ENCODE results near the gene RORC.
"Not testable (repeated sequence)": the region's sequence is repeated elsewhere in the genome, so short reads cannot be mapped to it uniquely, and the experiment has no call there.

The RORC gene

DNA sequence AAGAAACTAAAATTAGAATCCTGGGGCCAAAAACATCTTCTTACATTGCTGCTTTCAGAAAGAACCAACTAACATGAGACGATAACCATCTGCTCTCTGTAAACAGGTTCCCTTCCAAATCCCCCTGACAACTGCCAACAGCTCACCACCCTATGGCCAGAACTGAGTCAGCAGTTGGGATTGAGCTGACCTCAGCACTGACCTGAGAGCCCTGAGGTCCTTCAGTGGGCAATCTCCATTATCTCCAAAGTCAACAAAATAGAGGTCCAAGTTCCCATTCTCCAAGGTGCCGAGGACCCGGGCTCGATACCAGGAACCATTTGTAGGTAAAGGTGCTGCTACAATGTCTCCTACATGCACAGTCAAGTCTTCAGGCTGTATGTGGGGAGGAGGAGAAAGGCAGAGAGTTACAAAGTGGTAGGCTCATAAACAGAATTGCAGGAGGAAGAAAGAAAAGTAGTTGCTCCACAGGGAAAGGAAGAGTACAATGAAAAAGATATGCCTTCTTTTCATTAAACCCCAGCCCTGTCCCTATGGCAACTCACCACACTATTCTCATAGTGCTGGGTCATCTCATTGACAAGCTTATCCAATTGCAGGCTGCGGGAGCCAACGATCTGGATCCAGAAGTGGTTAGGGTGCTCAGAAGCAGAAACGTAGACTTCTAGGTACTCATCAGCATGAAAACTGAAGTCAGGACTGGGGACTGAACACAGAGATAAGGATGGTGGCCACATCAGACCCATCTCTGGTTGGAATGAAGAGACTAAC lies 55.5 kb downstream of the RORC start:
- DNase-seq (ENCODE audit: low read depth in 4 of 4, low spot score in 1 of 4), result no peak

DNA sequence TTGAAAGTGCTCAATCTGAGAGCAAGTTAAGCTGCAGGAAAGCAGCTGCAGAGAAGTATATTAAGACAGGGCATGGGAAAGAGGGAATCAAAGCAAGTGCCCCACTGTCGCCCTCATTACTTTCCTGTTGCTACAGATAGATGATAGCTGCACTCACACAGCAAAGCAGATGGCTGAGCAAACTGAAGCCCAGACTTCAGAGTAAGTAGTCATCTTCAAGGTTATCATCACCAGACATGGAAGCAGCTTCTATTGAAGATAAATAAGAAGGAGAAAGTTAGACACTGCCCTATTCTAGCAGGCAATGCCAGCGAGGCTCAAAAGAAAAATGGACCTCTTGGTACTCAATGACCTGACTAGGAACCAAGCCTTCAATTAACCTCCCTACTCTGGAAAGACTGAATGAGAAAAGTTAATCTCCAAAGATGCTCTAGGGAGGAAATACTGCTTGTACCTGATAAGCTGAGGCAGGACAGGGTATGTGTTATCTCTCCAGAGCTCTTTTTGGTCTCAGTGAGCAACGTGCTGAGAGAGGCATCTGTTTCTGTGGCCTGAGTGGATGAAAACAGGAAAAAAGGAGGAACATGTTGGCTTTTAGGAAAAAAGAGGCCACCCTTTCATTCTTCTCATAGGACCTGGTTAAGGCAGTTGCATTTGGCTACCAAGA lies 57.2 kb downstream of the RORC start:
- DNase-seq (ENCODE audit: low read depth in 4 of 4, low spot score in 1 of 4), result no peak

DNA sequence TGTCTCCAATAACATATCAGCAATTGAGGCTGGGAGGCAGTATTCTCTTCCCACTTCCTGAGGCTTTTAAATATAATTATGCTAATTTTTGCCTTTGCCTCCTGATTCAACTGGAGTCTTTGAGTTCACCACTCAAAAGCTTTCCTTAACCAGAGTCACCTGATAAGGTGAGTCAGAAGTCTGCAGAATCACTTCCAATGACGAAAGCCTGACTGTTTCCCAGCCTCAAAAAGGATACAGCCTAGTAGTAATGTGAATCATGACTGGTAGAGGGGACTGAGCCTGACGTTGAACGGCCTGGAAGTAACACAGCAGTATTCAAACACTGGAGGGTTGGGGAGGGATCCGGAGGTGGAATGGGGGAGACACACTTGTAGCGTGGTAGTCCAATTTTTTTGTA lies 57.9 kb downstream of the RORC start:
- DNase-seq (ENCODE audit: low read depth in 4 of 4, low spot score in 1 of 4), result no peak

DNA sequence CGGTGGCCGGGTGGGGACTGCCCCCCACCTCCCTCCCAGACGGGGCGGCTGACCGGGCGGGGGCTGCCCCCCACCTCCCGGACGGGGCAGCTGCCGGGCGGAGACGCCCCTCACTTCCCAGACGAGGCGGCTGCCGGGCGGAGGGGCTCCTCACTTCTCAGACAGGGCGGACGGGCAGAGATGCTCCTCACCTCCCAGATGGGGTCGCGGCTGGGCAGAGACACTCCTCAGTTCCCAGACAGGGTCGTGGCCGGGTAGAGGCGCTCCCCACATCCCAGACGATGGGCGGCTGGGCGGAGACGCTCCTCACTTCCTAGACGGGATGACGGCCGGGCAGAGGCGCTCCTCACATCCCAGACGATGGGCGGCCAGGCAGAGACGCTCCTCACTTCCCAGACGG lies 62.3 kb downstream of the RORC start:
- DNase-seq (ENCODE audit: low read depth in 4 of 4, low spot score in 1 of 4), result not testable (repeated sequence)

DNA sequence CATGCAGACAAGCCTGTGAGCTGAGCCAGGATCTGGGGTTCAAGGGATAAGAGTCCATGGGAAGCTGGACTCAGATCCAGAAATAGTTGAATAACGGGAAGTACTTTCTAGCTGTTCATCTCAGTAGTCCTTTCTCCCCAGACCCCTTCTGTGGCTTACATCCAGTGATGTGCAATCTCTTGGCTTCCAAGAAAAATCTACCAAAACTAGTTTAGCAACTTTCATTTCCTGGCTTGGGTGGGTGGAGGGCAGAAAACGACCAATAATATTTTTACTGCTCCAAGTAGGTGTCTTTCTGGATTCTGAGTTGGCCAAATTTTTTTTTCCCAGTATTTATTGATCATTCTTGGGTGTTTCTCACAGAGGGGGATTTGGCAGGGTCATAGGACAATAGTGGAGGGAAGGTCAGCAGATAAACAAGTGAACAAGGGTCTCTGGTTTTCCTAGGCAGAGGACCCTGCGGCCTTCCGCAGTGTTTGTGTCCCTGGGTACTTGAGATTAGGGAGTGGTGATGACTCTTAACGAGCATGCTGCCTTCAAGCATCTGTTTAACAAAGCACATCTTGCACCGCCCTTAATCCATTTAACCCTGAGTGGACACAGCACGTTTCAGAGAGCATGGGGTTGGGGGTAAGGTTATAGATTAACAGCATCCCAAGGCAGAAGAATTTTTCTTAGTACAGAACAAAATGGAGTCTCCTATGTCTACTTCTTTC lies 63.1 kb downstream of the RORC start:
- not testable (repeated sequence) for DNase-seq (ENCODE audit: low read depth in 4 of 4, low spot score in 1 of 4)

DNA sequence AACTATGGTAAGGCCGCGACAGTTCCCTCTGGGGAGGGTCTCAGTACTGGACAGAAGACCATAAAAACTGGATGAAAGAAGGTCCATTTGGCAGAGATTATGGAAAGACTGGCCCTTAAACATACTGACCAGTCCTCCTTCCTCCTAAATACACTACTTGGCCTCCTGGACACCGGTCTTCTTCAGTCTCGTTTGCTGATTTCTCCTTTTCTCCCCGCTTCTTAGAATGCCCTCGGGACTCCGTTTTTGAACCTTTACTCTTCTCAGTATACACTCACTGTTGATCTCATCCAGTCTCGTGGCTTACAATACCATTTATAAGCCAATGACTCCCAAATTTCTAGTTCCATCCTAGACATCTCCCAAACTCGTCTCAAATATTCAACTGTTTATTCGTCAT lies 67.6 kb downstream of the RORC start:
- DNase-seq (ENCODE audit: low read depth in 4 of 4, low spot score in 1 of 4), result no peak

DNA sequence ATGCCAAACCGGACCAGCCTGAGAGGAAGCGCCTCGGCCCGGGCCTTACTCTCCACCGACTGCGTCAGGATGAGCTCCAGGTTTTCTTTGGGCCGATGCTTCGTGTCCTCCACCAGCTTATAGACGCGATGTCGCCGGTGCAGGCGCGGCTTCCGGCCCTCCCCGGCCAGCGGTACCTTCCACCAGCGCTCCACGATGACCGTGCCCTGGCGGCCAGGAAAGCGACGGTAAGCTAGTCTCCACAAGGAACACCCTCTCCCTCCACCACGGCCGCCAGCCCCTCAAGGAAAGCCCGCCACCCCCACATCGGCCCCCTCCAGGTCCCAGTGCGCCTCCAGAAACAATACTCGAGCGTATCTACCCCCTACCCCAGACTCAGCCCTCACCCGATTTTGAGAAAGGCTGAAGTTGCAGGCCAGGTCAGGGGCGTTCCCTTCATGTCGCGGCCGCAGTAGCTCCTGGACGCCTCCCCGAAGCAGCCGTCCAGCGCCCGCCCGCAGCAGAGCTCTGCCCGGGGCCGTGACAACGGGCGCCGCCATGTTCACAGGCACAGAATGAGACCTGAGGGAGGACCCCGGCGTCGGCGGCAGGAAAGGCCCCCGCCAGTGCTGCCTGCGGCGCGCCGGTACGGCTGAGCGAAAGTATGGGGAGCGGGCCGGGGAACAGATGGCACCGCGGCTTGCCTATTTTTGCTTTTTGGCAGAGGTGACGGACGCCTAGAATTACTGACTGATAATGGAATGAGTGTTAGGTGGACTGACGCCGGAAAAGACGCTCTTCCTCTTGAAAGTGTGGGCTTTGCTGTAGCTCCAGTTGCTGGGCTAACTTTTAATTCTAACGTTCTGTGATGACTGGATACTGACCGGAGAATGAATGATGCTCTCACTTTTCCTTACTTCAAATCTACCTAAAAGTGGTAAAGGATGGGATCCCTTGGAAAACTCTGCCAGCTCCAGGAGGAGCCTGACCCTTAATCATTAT lies 68.4 kb downstream of the RORC start, which contains the start of gene MRPL9:
MRPL9 (minus strand) TSS at position 556 of the 981 bp plus-strand sequence; CDS start at position 539, 17 bp downstream.
- DNase-seq (ENCODE audit: low read depth in 4 of 4, low spot score in 1 of 4), result peak; percentile 66 to 82 (median 78)

DNA sequence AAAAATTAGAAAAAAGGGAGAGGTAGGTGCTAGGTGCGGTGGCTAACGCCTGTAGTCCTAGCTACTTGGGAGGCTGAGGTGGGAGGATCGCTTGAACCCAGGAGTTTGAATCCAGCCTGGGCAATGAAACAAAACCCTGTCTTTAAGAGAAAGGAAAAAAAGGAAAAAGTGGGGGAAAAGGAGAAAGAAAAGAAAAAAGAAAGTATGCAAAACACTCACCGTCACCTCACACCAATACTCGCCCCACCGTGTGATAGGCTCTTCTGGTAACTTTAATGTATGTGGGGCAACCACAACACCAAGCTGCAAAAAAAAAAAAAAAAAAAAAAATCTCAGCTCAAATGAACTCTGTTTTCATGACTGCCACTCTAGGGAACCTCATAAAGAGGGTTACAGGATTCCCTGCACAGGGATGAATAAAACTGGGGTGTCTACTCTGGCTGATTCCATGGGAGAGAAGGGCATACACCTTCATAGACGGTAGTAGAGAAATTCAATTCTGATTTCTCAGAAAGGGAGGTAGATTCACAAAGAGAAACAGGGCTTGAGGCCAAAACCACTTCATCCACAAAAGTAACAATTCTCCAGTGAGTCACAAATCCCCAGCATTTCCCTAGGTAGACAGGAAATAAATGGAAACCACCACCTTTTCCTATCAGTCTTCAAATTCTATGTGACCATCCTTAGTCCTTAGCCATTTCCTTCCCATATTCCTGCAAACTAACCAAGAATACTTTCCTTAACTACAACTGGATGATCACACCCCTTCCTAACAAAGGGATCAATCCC lies 70.8 kb downstream of the RORC start:
- DNase-seq (ENCODE audit: low read depth in 4 of 4, low spot score in 1 of 4), result no peak

DNA sequence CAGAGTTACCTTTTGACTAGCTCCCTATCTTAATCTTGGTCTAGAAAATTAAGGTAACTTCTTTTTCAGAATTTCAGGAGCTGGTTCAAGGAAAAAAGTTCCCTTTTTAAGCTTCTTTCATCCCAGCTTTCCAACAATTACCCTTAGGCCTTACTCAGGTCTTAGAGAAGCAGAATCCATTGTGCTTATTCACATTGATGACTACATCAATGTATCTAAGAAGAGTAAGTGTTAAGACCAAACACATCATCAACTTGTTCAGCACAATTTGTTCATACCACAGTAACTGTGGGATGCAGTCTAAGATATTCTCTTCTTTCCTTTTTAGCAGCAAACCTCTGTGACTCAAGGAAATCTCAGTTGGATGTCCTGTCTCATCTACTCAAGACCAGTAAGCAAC lies 72.4 kb downstream of the RORC start:
- no peak for DNase-seq (ENCODE audit: low read depth in 4 of 4, low spot score in 1 of 4)

DNA sequence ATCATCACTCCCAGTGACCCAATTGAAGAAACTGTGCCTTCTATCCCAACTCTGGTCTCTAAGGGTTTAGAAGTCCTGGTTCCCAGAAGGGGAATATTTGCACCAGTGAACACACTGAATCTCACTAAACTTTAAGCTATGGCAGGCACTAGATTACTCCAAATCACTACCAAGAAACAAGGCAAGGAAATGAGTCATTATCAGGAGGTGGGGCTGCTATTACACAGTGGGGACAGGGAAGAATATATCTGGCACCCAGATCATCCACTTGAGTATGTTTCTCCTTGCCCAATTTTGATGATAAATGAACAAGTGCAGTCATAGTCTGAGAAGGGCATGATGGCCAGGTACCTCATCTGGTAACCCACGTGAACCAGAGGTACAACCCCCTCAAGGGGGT lies 75.3 kb downstream of the RORC start:
- DNase-seq (ENCODE audit: low read depth in 4 of 4, low spot score in 1 of 4), result no peak
